ENCODE measurements around the gene PPTC7. TPM values are rescaled to one million over a fixed set of nuclear protein-coding genes. Genes with fewer than 3 reads are reported as not detected.
A peak's percentile ranks its signal among the peaks of the same experiment; 100 is the strongest.
"Not testable (repeated sequence)": the region's sequence is repeated elsewhere in the genome, so short reads cannot be mapped to it uniquely, and the experiment has no call there.

Gene PPTC7
- total RNA-seq, 2 donors from 2014 or later, result 15.2 TPM

GRCh38 chr12:110561471-110562201 lies 21.5 kb downstream of the PPTC7 start:
- no peak for TF ChIP-seq CTCF (conservative IDR thresholded peaks at IDR 0.05)
- Histone ChIP-seq H3K9me3 (ENCODE audit: control insufficient read depth, low read length) (no peaks in the 10 kb centered on the region), H3K9ac (ENCODE audit: extremely low read depth, low read length, poor library complexity, severe bottlenecking) (no peak overlapping the region), H3K4me1 (ENCODE audit: control insufficient read depth, insufficient read depth, low read length) (peaks cover 10% of the 10 kb centered on the region), H3K27me3 (ENCODE audit: control insufficient read depth, insufficient read depth, low read length, poor library complexity, severe bottlenecking) (no peaks in the 10 kb centered on the region), H3K36me3 (ENCODE audit: control insufficient read depth, insufficient read depth, low read length) (no peaks in the 10 kb centered on the region), H3K27ac (ENCODE audit: low read depth, low read length) (no peak overlapping the region), H3K4me3 (ENCODE audit: low read length) (no peak overlapping the region)
- peak; percentile 35 for DNase-seq
- Mint-ChIP-seq H3K36me3 (ENCODE audit: low read depth) (peaks cover 5% of the 10 kb centered on the region), H3K4me3 (no peak overlapping the region), H3K4me1 (peaks cover 11% of the 10 kb centered on the region), H3K27ac (peak overlapping the region; percentile 35), H3K9me3 (no peaks in the 10 kb centered on the region), H3K27me3 (ENCODE audit: insufficient read depth) (no peaks in the 10 kb centered on the region)
- WGBS, 2 experiments (ENCODE audit: insufficient coverage in 1 of 2, insufficient read length in 1 of 2), result 93 to 96% methylated on average over 10 to 15 of the region's 15 CpGs

- Histone ChIP-seq H3K9ac (ENCODE audit: extremely low read depth, low read length, poor library complexity, severe bottlenecking) (no peak overlapping the region), H3K27me3 (ENCODE audit: control insufficient read depth, insufficient read depth, low read length, poor library complexity, severe bottlenecking) (no peaks in the 10 kb centered on the region), H3K4me3 (ENCODE audit: low read length) (no peak overlapping the region), H3K9me3 (ENCODE audit: control insufficient read depth, low read length) (no peaks in the 10 kb centered on the region), H3K36me3 (ENCODE audit: control insufficient read depth, insufficient read depth, low read length) (no peaks in the 10 kb centered on the region), H3K27ac (ENCODE audit: low read depth, low read length) (no peak overlapping the region), H3K4me1 (ENCODE audit: control insufficient read depth, insufficient read depth, low read length) (peaks cover 4% of the 10 kb centered on the region)
- no peak overlapping the region for H3K27ac Mint-ChIP-seq
- peaks cover 4% of the 10 kb centered on the region for H3K4me1 Mint-ChIP-seq
- no peaks in the 10 kb centered on the region for H3K27me3 Mint-ChIP-seq (ENCODE audit: insufficient read depth)
- no peak for DNase-seq
- H3K36me3 Mint-ChIP-seq (ENCODE audit: low read depth), result peaks cover 5% of the 10 kb centered on the region
- TF ChIP-seq CTCF (conservative IDR thresholded peaks at IDR 0.05), result no peak
- no peak overlapping the region for H3K4me3 Mint-ChIP-seq
- H3K9me3 Mint-ChIP-seq, result no peaks in the 10 kb centered on the region
- WGBS, 2 experiments (ENCODE audit: insufficient coverage in 1 of 2, insufficient read length in 1 of 2), result 89 to 91% methylated on average over 1 of the region's 1 CpG
Observed at GRCh38 chr12:110560946-110561345, 22.2 kb downstream of the PPTC7 start.

- H3K27ac ChIP-seq (ENCODE audit: low read depth, low read length), result no peak overlapping the region
- H3K36me3 ChIP-seq (ENCODE audit: control insufficient read depth, insufficient read depth, low read length), result no peaks in the 10 kb centered on the region
- H3K4me3 ChIP-seq (ENCODE audit: low read length), result no peak overlapping the region
- no peaks in the 10 kb centered on the region for H3K9me3 ChIP-seq (ENCODE audit: control insufficient read depth, low read length)
- Mint-ChIP-seq H3K4me3 (no peak overlapping the region), H3K9me3 (no peaks in the 10 kb centered on the region), H3K27ac (no peak overlapping the region), H3K27me3 (ENCODE audit: insufficient read depth) (no peaks in the 10 kb centered on the region), H3K4me1 (no peaks in the 10 kb centered on the region), H3K36me3 (ENCODE audit: low read depth) (peaks cover 5% of the 10 kb centered on the region)
- no peaks in the 10 kb centered on the region for H3K27me3 ChIP-seq (ENCODE audit: control insufficient read depth, insufficient read depth, low read length, poor library complexity, severe bottlenecking)
- TF ChIP-seq CTCF (conservative IDR thresholded peaks at IDR 0.05), result no peak
- H3K9ac ChIP-seq (ENCODE audit: extremely low read depth, low read length, poor library complexity, severe bottlenecking), result no peak overlapping the region
- no peak for DNase-seq
- WGBS, 2 experiments (ENCODE audit: insufficient coverage in 1 of 2, insufficient read length in 1 of 2), result 94 to 96% methylated on average over 3 of the region's 5 CpGs
- H3K4me1 ChIP-seq (ENCODE audit: control insufficient read depth, insufficient read depth, low read length), result no peaks in the 10 kb centered on the region
Observed at GRCh38 chr12:110560048-110560447, 23.1 kb downstream of the PPTC7 start.

GRCh38 chr12:110558945-110559344 lies 24.2 kb downstream of the PPTC7 start:
- H3K36me3 ChIP-seq (ENCODE audit: control insufficient read depth, insufficient read depth, low read length); DNase-seq; H3K4me3 Mint-ChIP-seq; H3K4me1 ChIP-seq (ENCODE audit: control insufficient read depth, insufficient read depth, low read length); H3K27ac Mint-ChIP-seq; H3K9ac ChIP-seq (ENCODE audit: extremely low read depth, low read length, poor library complexity, severe bottlenecking); H3K27me3 Mint-ChIP-seq (ENCODE audit: insufficient read depth); H3K4me3 ChIP-seq (ENCODE audit: low read length); H3K27me3 ChIP-seq (ENCODE audit: control insufficient read depth, insufficient read depth, low read length, poor library complexity, severe bottlenecking); H3K4me1 Mint-ChIP-seq; H3K27ac ChIP-seq (ENCODE audit: low read depth, low read length); H3K9me3 ChIP-seq (ENCODE audit: control insufficient read depth, low read length); H3K9me3 Mint-ChIP-seq; H3K36me3 Mint-ChIP-seq (ENCODE audit: low read depth): not testable (repeated sequence)
- WGBS, 2 experiments (ENCODE audit: insufficient coverage in 1 of 2, insufficient read length in 1 of 2), result 83 to 100% methylated on average over 1 of the region's 2 CpGs
